ENCODE measurements around the gene FATE1.

DNA sequence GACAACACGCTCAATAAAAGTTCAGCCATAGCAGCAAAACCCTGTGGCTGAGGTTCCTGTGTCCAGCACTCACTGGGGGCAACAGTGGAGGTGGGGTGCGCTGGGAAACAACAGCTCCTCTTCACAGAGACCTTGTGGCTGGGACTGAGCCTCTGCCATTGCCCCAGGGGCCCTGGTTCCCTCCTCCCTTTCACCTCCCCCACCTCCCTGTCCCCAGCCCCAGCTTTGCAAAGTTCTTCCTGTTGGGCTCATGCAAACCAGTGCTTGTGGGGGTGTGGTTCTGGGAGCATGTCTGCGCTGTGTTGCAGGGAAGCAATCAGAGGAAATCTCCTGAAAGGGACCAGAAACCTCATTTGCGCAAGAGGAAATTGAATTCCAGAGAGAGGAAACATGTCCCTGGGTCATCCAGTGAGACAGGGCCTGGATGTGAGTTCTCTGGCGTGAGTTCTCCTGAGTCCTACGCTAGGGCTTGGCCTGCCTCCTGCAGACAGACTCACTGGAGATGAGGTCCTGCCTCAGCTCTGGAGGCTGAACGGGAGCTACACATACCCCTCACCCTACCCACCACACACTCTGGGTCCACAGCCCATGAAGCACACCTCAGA, 7.4 kb downstream of the FATE1 start:
- TF ChIP-seq, protein P1, sequence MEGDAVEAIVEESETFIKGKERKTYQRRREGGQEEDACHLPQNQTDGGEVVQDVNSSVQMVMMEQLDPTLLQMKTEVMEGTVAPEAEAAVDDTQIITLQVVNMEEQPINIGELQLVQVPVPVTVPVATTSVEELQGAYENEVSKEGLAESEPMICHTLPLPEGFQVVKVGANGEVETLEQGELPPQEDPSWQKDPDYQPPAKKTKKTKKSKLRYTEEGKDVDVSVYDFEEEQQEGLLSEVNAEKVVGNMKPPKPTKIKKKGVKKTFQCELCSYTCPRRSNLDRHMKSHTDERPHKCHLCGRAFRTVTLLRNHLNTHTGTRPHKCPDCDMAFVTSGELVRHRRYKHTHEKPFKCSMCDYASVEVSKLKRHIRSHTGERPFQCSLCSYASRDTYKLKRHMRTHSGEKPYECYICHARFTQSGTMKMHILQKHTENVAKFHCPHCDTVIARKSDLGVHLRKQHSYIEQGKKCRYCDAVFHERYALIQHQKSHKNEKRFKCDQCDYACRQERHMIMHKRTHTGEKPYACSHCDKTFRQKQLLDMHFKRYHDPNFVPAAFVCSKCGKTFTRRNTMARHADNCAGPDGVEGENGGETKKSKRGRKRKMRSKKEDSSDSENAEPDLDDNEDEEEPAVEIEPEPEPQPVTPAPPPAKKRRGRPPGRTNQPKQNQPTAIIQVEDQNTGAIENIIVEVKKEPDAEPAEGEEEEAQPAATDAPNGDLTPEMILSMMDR (IDR thresholded peaks at IDR 0.05), result no peak
- no peak for TF ChIP-seq POLR2AphosphoS5 (IDR thresholded peaks at IDR 0.05)

Data from upper lobe of left lung (tissue), 4 donors.